ENCODE measurements around the gene ZNF320. TPM values are rescaled to one million over a fixed set of nuclear protein-coding genes. Genes with fewer than 3 reads are reported as not detected.
"Not testable (repeated sequence)": the region's sequence is repeated elsewhere in the genome, so short reads cannot be mapped to it uniquely, and the experiment has no call there.

The ZNF320 gene
- polyA plus RNA-seq, result 4.7 TPM

DNA sequence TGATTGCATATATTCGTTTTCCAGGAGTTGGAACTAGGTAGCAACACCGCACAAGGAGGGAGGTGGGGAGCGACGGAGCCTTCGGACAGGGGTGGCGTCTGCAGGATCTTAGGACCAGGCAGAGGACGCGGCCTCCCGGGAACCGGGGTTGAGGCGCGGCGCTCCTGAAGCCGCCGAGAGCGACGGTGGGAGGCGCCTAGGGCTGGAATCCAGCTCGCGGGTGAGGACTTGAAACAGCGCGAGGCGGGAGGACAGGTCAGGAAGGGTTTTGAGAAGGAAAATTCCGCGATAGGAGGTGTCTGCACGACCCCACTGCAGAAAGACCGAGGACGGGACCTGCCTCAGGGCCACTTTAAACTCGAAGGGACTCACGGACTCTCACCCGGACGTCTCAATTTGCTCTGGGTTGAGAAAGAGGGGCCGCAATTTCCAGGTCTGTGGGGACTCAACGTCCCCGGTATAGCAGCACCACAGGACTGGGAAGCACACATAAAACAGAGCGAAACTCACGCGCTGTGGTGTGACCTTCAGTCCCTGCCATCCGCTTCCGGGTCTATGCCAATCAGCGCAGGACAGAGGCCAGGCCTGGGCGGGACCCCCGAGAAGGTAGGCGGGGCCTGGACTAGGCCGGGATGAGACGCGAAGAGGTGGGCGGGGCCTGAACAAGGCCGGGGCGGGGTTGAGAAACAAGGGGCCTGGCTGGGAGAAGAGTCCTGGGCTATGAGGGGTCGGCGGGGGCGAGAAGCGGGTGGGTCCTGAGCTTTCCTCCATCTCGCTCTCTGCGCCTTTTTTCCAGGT lies at the start of gene ZNF320:
Gene ZNF320, minus strand, starts transcription at position 498 of the 798 bp plus-strand sequence. CDS start 7,380 bp downstream, outside the sequence.
- Mint-ChIP-seq H3K4me1 (peaks cover 8 to 14% (median 11%) of the 10 kb centered on the region in 3 donors), H3K9me3 (peaks cover 0 to 9% (median 7%) of the 10 kb centered on the region in 3 donors), H3K27me3 (no peaks in the 10 kb centered on the region), H3K27ac (peak within 1 kb of the TSS; percentile 14 to 87 (median 74)), H3K36me3 (peaks cover 7% of the 10 kb centered on the region), H3K4me3 (peak within 1 kb of the TSS; percentile 92 to 98 (median 95))

DNA sequence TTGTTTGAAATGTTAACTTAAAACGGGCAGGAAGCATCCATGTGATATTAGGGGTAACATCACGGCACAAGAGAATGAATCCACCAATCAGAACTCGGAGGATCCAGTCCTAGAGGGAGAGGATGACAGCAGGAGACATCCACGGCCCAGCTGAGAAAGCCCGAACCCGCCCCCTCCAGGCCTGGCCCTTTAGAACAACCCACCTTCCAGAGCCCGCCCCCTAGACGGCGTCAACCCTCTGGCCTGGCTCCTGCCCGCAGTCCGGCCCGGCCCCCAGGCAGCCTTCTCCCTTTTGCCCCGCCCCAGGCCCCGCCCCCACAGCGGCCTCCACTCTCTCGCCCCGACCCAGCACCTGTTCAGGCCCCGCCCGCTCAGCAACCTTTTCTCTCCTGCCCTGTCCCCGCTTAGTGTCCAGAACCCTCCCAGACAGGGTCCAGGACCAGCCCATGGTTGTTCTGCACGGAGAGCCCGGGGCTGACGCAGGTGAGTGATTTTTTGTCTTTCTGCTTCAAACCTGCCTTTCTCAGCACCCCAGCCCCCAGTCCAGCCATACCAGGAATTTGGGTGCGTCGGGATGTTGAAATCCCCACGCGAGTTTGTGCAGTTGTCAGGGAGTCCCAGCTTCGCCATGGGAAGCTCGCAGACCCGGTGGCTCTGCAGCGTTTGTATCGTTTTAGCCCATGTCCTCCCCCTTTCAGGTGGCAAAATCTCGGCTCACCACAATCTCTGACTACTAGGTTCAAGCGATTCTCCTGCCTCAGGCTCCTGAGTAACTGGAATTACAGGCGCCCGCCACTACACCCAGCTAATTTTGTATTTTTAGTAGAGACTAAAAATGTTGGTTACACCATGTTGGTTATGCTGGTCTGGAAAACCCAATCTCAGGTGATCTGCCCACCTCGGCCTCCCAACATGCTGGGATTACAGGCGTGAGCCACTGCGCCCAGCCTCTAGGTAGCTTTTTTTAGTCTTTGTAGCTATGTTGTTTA lies 49.2 kb upstream of the ZNF320 start:
- H3K27ac Mint-ChIP-seq, result no peak overlapping the region
- no peaks in the 10 kb centered on the region for H3K27me3 Mint-ChIP-seq
- H3K36me3 Mint-ChIP-seq, result peaks cover 18% of the 10 kb centered on the region
- peaks cover 12 to 29% (median 18%) of the 10 kb centered on the region in 3 donors for H3K9me3 Mint-ChIP-seq
- H3K4me1 Mint-ChIP-seq, result peaks cover 0 to 3% (median 3%) of the 10 kb centered on the region in 3 donors
- H3K4me3 Mint-ChIP-seq, result peak overlapping the region in 2 of 4 donors; percentile 37 to 52

DNA sequence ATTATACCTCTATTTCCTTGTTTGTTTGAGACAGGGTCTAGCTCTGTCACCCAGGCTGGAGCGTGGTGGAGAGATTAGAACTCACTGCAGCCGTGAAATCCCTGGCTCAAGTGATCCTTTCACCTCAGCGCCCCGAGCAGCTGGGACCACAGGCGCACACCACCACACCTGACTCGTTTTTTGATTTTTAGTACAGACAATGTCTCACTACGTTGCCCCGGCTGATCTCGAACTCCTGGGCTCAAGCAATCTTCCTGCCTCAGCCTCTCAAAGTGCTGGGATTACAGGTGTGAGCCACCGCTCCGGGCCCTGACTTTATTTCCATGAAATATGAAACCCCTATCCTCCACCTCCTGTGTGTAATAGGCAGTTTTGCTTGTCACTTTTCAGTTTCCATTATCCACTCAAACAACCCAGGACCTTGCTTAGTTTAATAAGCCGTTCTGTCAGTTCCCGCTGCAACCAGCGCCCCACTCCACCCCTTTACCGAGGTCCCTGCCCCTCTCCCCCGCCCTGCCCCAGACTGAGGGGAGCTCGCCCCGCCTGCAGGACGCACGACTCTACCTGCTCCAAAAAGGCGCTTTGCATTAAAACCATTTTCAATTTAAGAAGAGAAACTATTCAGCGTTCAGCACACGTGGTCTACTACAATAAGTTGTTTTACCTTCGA lies 48.4 kb upstream of the ZNF320 start:
- peaks cover 11% of the 10 kb centered on the region for H3K36me3 Mint-ChIP-seq
- H3K9me3 Mint-ChIP-seq, result peaks cover 9 to 25% (median 14%) of the 10 kb centered on the region in 3 donors
- peak overlapping the region in 1 of 4 donors; percentile 23 for H3K4me3 Mint-ChIP-seq
- H3K27ac Mint-ChIP-seq, result peak overlapping the region in 1 of 3 donors; percentile 47
- H3K4me1 Mint-ChIP-seq, result peaks cover 0 to 10% (median 9%) of the 10 kb centered on the region in 3 donors
- H3K27me3 Mint-ChIP-seq, result no peaks in the 10 kb centered on the region

DNA sequence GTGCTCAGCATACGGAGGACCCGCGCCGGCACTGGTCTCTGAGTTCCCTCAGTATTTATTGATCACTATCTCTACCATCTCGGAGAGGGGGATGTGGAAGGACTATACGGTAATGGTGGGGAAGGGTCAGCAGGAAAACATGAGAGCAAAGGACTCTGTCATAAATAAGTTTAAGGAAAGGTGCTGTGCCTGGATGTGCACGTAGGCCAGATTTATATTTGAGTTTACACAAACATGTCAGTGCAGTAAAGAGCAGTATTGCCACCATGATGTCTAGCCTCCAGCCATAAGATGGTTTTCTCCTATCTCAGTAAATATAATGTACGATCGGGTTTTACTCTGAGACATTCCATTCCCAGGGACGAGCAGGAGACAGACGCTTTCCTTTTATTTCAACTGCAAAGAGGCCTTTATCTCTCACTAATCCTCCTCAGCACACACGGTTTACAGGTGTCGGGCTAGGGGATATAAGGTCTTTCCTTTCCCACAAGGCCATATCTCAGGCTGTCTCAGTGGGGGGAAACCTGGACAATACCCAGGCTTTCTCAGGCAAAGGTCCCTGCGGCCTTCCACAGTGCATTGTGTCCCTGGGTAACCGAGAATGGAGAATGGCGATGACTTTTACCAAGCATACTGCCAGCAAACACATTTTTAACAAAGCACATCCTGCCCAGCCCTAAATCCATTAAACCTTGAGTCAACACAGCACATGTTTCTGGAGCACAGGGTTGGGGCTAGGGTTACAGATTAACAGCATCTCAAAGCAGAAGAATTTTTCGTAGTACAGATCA lies 47.5 kb upstream of the ZNF320 start:
- not testable (repeated sequence) for H3K36me3 Mint-ChIP-seq, H3K27me3 Mint-ChIP-seq, H3K4me1 Mint-ChIP-seq
- peaks cover 3 to 19% (median 7%) of the 10 kb centered on the region in 3 donors for H3K9me3 Mint-ChIP-seq
- peak overlapping the region in 3 of 4 donors; percentile 21 to 61 (median 60) for H3K4me3 Mint-ChIP-seq
- H3K27ac Mint-ChIP-seq, result peak overlapping the region in 1 of 3 donors; percentile 47

DNA sequence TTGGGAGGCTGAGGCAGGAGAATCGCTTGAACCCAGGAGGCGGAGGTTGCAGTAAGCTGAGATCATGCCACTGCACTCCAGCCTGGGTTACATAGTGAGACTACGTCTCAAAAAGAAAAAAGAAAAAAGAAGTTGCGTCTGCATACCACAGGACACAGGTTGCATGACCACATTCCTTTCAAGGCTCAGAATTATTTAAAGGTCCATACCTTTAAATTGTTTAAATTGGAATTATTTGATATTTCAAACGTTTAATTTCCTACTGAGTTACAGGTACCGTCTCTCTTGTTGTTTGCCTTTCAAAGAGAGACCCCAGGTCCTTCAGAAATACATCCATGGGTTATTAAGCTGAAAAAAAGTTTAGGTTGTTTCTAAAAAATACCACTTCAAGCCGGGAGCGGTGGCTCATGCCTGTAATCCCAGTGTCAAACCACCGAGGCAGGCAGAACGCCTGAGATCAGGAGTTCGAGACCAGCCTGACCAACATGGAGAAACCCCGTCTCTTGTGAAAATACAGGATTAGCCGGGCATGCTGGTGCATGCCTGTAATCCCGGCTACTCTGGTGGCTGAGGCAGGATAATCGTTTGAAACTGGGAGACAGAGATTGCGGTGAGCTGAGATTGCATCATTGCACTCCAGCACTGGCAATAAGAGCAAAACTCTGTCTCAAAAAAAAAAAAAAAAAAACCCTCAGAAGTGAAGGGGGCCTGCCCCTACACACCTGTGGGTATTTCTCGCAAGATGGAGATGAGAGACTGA lies 46.6 kb upstream of the ZNF320 start:
- H3K4me3 Mint-ChIP-seq, result peak overlapping the region in 2 of 4 donors; percentile 37 to 100
- H3K36me3 Mint-ChIP-seq, result peaks cover 1% of the 10 kb centered on the region
- peaks cover under 1 to 11% (median 10%) of the 10 kb centered on the region in 3 donors for H3K4me1 Mint-ChIP-seq
- H3K27ac Mint-ChIP-seq, result peak overlapping the region in 1 of 3 donors; percentile 47
- H3K27me3 Mint-ChIP-seq, result no peaks in the 10 kb centered on the region
- peaks cover 0 to 12% (median 6%) of the 10 kb centered on the region in 3 donors for H3K9me3 Mint-ChIP-seq

DNA sequence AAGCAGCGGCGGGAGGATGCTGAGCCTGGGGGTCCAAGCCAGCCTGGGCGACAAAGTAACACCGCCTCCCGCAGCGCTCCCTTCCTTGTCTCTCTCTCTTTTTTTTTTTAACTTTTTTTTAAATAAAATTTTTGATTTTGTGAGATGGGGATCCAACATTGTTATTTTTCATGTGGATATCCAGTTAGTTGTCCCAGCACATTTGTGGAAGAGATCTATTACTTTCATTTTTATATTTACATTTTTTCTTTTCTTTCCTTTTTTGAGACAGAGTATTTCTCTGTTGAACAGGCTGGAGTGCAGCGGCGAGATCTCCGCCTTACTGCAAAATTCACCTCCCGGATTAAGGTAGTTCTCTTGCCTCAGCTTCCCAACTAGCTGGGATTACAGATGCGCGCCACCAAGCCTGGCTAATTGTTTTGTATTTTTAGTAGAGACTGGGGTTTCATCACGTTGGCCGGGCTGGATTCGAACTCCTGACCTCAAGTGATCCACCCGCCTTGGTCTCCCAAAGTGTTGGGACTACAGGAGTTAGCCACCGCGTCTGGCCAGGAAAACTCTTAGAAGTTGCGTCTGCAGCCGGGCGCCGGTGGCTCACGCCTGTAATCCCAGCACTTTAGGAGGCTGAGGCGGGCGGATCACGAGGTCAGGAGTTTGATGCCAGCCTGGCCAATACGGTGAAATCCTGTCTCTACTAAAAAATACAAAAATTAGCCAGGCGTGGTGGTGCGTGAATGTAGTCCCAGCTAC lies 45.9 kb upstream of the ZNF320 start:
- H3K4me1 Mint-ChIP-seq, result peaks cover 8 to 17% (median 10%) of the 10 kb centered on the region in 3 donors
- peaks cover 3% of the 10 kb centered on the region for H3K36me3 Mint-ChIP-seq
- H3K9me3 Mint-ChIP-seq, result peaks cover 0 to 16% (median 8%) of the 10 kb centered on the region in 3 donors
- H3K27me3 Mint-ChIP-seq, result no peaks in the 10 kb centered on the region
- peak overlapping the region; percentile 92 to 100 (median 98) for H3K4me3 Mint-ChIP-seq
- peak overlapping the region in 2 of 3 donors; percentile 84 to 96 for H3K27ac Mint-ChIP-seq

DNA sequence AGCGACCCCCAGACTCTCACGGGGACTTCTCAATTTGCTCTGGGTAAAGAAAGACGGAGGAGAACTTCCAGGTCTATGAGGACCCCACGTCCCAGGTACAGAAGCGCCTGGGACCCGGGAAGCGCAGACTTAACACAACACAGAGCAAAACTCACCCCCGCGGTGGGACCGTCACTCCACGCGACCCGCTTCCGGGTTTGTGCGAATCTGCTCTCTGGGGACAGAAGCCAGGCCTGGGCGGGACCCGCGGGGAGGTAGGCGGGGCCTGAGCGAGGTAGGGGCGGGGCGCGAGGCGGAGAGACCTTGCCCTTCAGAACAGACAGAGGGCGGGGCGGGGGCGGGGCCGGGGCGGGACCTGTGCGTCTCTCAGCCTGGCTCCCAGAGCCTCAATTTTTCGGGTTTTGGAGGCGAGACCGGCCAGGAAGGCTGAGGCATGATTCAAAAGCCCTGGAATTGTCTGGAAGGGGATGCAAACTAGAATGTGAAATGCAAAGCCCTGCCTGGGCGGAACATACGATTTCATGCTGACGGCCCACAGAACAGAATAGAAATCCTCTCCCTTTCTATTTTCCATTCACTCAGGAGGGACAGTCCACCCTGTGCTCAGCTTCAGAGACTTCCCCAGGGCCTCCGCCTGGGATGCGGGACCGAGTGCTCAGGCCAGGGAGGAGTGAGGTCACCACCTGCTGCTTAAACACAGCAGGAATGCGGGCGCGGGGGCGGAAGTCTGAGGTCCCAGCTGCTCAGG lies 45.1 kb upstream of the ZNF320 start:
- H3K36me3 Mint-ChIP-seq, result peaks cover 6% of the 10 kb centered on the region

DNA sequence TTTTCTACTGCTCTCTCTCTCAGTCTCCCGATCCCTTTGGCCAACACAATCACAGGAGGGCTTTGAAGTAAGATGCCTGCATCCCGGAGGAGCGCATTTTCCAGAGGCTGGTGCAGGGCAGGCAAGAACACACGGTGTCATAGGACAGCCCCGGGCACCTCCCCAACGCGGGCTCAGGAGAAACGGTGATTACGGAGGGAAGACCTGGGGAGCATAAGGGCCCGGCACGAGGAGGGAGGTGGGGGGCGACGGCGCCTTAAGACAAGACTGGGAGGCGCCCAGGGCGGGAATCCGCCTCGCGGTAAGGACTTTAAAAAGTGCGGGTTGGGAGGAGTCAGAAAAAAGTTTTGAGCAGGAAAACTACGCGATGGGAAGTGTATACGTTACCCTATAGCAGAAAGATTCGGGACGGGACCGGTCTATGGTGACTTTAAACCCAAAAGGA lies 44.5 kb upstream of the ZNF320 start:
- H3K36me3 Mint-ChIP-seq, result peaks cover 7% of the 10 kb centered on the region
- peaks cover 8 to 17% (median 12%) of the 10 kb centered on the region in 3 donors for H3K4me1 Mint-ChIP-seq
- H3K4me3 Mint-ChIP-seq, result peak overlapping the region; percentile 92 to 100 (median 98)
- H3K9me3 Mint-ChIP-seq, result peaks cover 0 to 16% (median 5%) of the 10 kb centered on the region in 3 donors
- H3K27me3 Mint-ChIP-seq, result no peaks in the 10 kb centered on the region
- H3K27ac Mint-ChIP-seq, result peak overlapping the region; percentile 84 to 96 (median 96)

More for the DNA sequence above, 45.1 kb upstream of the ZNF320 start:
- Mint-ChIP-seq H3K4me1 (peaks cover 8 to 17% (median 12%) of the 10 kb centered on the region in 3 donors), H3K9me3 (peaks cover 0 to 16% (median 9%) of the 10 kb centered on the region in 3 donors), H3K4me3 (peak overlapping the region; percentile 92 to 100 (median 98)), H3K27me3 (no peaks in the 10 kb centered on the region), H3K27ac (peak overlapping the region; percentile 84 to 96 (median 96))

DNA sequence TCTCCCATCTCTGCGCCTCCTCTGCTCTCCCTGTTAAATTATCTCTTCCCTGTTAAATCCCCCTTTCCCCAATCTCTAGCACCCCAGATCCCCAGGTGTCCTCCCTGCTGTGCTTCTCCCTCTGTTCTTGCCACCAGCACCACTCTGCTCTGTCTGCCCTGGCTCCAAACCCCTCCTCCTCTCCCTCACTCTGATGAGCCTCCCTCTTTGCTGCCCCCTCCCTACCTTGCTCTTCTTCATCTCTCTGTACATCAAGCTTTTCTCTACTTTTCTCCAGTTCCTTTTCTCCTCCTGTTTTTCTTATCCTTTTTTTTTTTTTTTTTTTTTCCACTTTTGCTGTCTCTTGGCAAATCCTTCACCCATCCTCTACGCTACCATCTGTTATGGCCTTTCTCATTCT lies 44.1 kb upstream of the ZNF320 start:
- peak overlapping the region; percentile 92 to 100 (median 98) for H3K4me3 Mint-ChIP-seq
- H3K27ac Mint-ChIP-seq, result peak overlapping the region in 2 of 3 donors; percentile 84 to 96
- peaks cover 0 to 19% (median 5%) of the 10 kb centered on the region in 3 donors for H3K9me3 Mint-ChIP-seq
- H3K27me3 Mint-ChIP-seq, H3K36me3 Mint-ChIP-seq: not testable (repeated sequence)
- peaks cover 8 to 17% (median 12%) of the 10 kb centered on the region in 3 donors for H3K4me1 Mint-ChIP-seq

DNA sequence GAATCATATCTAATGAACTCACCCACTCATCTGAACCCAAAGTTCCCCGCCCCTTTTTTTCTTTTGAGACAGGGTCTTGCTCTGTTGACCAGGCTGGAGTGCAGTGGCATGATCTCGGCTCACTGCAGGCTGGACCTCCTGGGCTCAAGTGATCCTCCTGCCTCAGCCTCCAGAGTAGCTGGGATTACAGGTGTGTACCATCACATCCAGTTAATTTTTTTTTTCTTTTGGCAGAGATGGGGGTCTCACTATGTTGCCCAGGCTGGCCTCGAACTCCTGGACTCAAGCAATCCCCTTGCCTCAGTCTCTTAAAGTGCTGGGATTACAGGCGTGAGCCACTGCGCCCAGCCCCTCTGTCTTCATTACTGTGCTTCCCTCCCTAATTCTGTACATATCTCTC lies 43.5 kb upstream of the ZNF320 start:
- peaks cover 0 to 22% (median 3%) of the 10 kb centered on the region in 3 donors for H3K9me3 Mint-ChIP-seq
- not testable (repeated sequence) for H3K27me3 Mint-ChIP-seq, H3K36me3 Mint-ChIP-seq
- H3K27ac Mint-ChIP-seq, result peak overlapping the region in 1 of 3 donors; percentile 84
- peaks cover 8 to 17% (median 12%) of the 10 kb centered on the region in 3 donors for H3K4me1 Mint-ChIP-seq
- H3K4me3 Mint-ChIP-seq, result peak overlapping the region; percentile 92 to 100 (median 98)

DNA sequence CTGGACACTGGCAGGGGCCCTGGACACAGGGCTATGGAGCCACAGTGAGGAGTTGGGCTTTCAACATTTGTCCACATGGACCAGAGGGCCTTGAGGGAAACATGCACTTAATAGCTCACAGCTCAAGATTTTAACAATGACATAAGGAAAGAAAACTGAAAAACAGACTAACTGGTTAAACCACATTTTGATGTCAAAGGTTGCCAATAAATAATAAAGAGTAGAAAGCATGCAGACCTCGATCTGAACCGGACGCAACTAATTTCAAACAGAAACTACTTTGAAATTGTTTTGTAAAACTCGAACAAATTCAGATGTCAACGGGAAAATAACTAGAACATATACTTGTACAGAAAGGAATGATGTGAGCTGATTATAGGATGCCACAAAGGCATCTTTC lies 41.3 kb upstream of the ZNF320 start:
- no peak overlapping the region for H3K27ac Mint-ChIP-seq
- peaks cover 8% of the 10 kb centered on the region for H3K36me3 Mint-ChIP-seq
- peak overlapping the region in 2 of 4 donors; percentile 39 to 74 for H3K4me3 Mint-ChIP-seq
- H3K4me1 Mint-ChIP-seq, result peaks cover 8 to 17% (median 12%) of the 10 kb centered on the region in 3 donors
- H3K9me3 Mint-ChIP-seq, result peaks cover 0 to 12% (median 5%) of the 10 kb centered on the region in 3 donors
- H3K27me3 Mint-ChIP-seq, result no peaks in the 10 kb centered on the region

DNA sequence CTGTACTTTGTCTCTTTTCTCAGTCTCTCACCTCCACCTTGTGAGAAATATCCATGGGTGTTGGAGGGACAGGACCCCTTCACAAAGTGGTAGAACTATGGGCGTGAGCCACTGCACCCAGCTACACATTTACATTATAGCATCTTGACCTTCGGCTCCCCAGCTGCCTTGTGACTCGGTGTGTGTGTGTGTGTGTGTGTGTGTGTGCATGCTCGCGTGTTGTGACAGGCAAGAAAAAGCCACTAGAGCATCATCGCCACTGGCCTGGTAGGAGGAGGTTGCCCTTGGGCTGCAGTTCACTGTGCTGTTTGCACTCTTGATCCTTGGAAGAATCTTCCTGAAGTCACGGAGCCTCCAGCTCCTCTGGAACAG lies 39.5 kb upstream of the ZNF320 start:
- Mint-ChIP-seq H3K27me3 (no peaks in the 10 kb centered on the region), H3K4me3 (peak overlapping the region in 1 of 4 donors; percentile 4), H3K4me1 (peaks cover 13 to 17% (median 15%) of the 10 kb centered on the region in 3 donors), H3K27ac (no peak overlapping the region), H3K9me3 (peaks cover 2 to 19% (median 5%) of the 10 kb centered on the region in 3 donors), H3K36me3 (peaks cover 18% of the 10 kb centered on the region)
